Measurements from ENCODE around the gene CNTRL. TPM values are rescaled to one million over a fixed set of nuclear protein-coding genes. Genes with fewer than 3 reads are reported as not detected.

CNTRL gene
- total RNA-seq, 1 experiment from 2014 or later, result 11.6 TPM

GRCh38 chr9:121183666-121184423 is 109.1 kb downstream of the CNTRL start:
- Histone ChIP-seq H3K18ac (ENCODE audit: insufficient read length, low read depth, low read length) (no peak overlapping the region), H2AK5ac (ENCODE audit: insufficient read length, low read length) (no peak overlapping the region), H3K79me2 (ENCODE audit: insufficient read depth, low read length) (peaks cover 5% of the 10 kb centered on the region; the same call in 1 of the 2 replicates), H3K27ac (ENCODE audit: insufficient read length, low read depth, low read length) (no peak overlapping the region), H4K91ac (ENCODE audit: insufficient read length, low read depth, low read length) (no peak overlapping the region), H4K5ac (ENCODE audit: insufficient read length, low read depth, low read length) (no peak overlapping the region), H2BK5ac (ENCODE audit: insufficient read length, low read length) (no peak overlapping the region), H3K4ac (ENCODE audit: low read depth, low read length) (no peak overlapping the region), H3K27me3 (ENCODE audit: insufficient read depth, low read length) (no peaks in the 10 kb centered on the region), H4K20me1 (ENCODE audit: control insufficient read depth, insufficient read depth, insufficient read length) (no peaks in the 10 kb centered on the region), H3T11ph (ENCODE audit: low read length) (no peak overlapping the region), H3K79me1 (ENCODE audit: insufficient read depth, low read depth, low read length, poor library complexity, severe bottlenecking) (no peaks in the 10 kb centered on the region), H3K9me3 (ENCODE audit: control insufficient read depth, low read depth, low read length) (no peaks in the 10 kb centered on the region), H3K23ac (ENCODE audit: insufficient read length, low read depth, low read length) (no peak overlapping the region), H4K8ac (replicated peaks; ENCODE audit: insufficient read length, low read depth, low read length) (no peak overlapping the region), H2BK15ac (ENCODE audit: low read depth, low read length) (no peak overlapping the region), H3K4me2 (ENCODE audit: insufficient read depth, insufficient read length, low read length) (no peak overlapping the region), H3K56ac (ENCODE audit: insufficient read length, low read depth, low read length) (no peak overlapping the region), H2BK20ac (ENCODE audit: low read depth, low read length, poor library complexity, severe bottlenecking) (no peak overlapping the region), H2AFZ (ENCODE audit: low read length) (no peak overlapping the region), H3K4me1 (ENCODE audit: insufficient read depth, low read length) (no peaks in the 10 kb centered on the region; the same call in 1 of the 2 replicates), H3K9ac (ENCODE audit: extremely low read depth, insufficient read length, low read length) (no peak overlapping the region), H2BK120ac (ENCODE audit: low read depth, low read length, poor library complexity, severe bottlenecking) (no peak overlapping the region), H3K23me2 (ENCODE audit: insufficient read length, low read depth, low read length, poor library complexity, severe bottlenecking) (no peaks in the 10 kb centered on the region), H2BK12ac (ENCODE audit: insufficient read length, low read depth, low read length) (no peak overlapping the region), H3K14ac (ENCODE audit: insufficient read depth, low read length) (no peak overlapping the region)
- H3K4me3 Mint-ChIP-seq, result no peak overlapping the region
- DNase-seq, result no peak
- no CpG with 5 or more reads among the region's 3 CpGs for WGBS (ENCODE audit: extremely low coverage, insufficient read length, low lambda C conversion rate)
- H3K27me3 Mint-ChIP-seq (ENCODE audit: low read depth), result no peaks in the 10 kb centered on the region
- H3K36me3 Mint-ChIP-seq (ENCODE audit: insufficient read depth in 1 of 3, low read depth in 3 of 3), result peaks cover 2 to 35% (median 20%) of the 10 kb centered on the region in 3 experiments; a peak in 5 of 7 replicates
- 0 out of 7 replicates have a peak overlapping the region, but pooled peaks of 1 of the 3 experiments have one; percentile 58 for H3K27ac Mint-ChIP-seq
- H3K9me3 Mint-ChIP-seq, result no peaks in the 10 kb centered on the region
- 0 out of 4 replicates have a peak, but pooled peaks cover 0 to 3% of the 10 kb centered on the region in 2 experiments for H3K4me1 Mint-ChIP-seq
- no peak for TF ChIP-seq CTCF (conservative IDR thresholded peaks at IDR 0.05)
